Stimulated activated CD4-positive, alpha-beta T cell treated with anti-CD3 and anti-CD28 coated beads, Interleukin-4, amount 100 ng/mL, for 1 hour (primary cell): ENCODE measurements around the gene APOBEC3B.
"Not testable (repeated sequence)": the region's sequence is repeated elsewhere in the genome, so short reads cannot be mapped to it uniquely, and the experiment has no call there.

ENCODE experiments used
- DNase-seq: peaks from one replicate; pipeline ENCODE4 v3.0.0-alpha.2; 2020

The APOBEC3B gene

DNA sequence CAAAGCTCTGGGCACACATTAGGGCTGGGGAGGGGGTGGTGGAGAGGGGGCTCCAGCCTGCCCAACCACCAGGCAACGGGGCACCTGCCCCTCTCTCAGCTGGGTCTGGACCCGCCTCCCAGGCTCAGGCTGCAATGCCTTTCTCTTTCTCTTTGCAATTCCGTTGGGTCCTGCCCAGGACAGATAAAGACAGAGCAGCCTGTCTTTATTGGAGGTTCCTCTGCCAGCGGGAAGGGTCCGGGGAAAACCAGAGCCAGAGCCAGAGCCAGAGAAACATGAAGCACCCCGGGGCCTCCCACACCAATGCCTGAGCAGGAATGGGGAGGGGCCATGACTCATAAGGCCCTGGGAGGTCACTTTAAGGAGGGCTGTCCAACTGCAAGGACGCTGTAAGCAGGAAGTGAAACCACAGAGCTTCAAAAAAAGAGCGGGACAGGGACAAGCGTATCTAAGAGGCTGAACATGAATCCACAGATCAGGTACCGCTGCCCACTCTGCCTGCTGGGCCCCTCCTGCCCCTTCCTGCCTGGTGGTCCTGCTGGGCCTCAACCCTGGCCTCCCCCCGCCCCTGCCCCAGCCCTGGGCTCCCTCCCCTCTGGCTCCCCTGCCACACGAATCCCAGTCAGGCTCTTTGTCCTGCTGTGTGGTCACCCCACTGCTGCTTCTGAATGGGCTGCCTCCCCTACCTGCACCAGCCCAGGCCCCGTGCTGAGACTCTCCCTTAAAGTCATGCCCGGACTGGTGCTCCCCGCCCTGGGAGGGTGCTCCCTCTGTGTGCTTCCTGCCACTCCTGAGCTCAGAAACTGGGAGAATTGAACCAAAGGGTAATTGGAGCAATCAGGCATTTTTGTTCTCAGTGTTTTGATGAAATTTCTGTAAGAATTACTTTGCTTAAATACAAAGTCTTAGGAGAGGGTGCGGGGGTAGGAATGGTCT lies at the start of gene APOBEC3B:
Gene APOBEC3B, plus strand, starts transcription at position 356 of the 936 bp plus-strand sequence. Its CDS starts 107 bp downstream, at position 463.
- peak; percentile 55 for DNase-seq

DNA sequence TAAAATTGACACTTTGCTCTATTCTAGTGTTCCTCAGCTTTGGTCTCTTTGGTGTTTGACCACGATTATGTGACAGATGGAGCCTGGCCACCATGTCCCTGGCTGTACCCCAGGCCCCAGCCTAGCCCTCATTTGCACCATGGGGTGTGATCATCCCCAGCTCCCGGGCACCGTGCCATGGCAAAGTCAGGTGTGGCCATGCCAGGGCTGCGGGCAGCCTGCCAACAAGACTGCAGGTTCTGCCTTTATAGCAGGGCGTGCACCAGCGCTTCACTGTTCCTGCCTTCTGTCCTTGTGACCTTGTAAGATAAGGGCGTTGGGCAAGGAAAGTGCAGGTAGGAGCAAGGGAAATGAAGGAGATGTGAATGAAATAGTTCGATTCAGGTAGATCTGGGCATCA lies 47.1 kb upstream of the APOBEC3B start:
- no peak for DNase-seq

DNA sequence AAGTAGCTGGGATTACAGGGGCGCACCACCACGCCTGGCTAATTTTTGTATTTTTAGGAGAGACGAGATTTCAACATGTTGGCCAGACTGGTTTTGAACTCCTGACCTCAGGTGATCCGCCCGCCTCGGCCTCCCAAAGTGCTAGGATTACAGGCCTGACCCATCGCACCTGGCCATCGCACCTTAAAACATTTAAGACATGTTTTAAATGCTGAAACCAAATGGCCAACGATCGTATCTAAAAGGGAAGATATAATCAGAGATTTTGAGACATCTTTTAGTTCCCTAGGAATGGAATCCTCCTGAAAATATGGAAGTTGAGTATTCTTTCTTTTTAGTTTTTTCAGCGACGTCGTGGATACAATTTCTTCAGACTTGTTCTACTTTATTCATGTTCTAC lies 46.5 kb upstream of the APOBEC3B start:
- no peak for DNase-seq

DNA sequence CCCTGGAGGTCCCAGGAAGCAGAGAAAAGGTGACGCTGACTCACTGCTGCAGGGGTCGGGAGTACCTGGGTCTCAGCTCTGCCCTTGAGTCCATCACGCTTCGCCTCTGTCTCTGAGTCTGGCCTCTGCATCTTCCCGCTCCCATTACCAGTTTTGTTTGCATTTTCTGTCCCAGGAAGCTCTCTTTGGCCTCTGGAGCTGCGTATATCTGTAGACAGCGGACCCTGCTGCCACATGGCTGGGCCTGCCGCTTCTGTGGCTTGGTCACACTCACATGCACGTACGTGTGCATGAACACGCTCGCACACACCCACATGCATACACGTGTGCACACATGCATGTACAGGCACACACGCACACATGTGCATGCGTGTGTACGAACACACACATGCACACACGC lies 45.6 kb upstream of the APOBEC3B start:
- DNase-seq: no peak

DNA sequence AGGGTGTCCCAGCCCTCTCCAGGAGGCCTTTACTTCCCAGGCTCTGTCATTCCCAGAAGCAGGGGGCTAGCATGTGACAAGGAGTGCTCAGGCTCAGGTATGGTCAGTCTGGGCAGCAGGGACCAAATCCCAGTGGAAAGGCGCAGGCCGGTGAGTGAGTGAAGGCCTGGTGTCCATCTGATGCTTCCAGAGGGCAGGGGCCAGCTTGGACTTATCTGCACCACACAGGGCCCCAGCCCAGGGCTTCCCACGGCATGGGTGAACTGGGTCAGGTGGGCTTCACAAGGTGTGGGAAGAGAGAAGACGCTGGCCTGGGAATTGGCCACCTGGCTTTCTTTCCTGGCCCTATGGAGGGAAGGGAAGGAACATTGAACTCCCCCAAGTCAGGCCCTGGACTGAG lies 45.1 kb upstream of the APOBEC3B start:
- no peak for DNase-seq

DNA sequence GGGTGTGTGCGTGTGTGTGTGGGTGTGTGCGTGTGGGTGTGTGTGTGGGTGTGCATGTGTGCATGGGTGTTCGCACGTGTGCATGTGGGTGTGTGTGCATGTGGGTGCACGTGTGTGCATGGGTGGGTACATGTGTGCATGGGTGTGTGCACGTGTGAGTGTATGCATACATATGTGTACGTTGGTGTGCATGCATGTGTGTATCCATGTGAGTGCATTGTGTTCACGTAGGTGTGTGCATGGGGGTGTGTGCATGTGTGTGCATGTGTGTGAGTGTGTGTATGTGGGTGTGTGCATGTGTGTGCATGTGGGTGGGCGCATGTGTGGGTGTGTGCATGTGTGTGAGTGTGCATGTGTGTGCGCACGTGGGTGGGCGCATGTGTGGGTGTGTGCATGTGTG lies 44.6 kb upstream of the APOBEC3B start:
- DNase-seq: no peak

DNA sequence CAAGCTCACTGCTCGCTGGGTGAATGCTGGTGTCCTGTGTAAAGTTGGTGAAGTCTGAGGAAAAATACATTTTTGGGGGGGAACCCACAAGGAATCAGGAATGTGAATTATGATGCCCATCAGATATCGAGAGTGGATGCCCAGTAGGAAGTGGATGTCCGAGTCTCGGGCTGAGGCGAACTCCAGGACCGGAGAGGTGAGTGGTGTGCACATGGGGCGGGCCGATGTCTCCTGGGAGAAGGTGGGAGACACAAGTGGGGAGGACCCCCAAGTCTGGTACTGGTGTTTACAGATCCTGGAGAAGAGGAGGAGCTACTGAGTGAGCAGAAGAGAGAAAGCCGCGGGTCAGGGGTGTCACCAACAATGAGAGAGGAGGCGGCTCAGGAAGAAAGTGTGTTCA lies 43.9 kb upstream of the APOBEC3B start:
- no peak for DNase-seq

DNA sequence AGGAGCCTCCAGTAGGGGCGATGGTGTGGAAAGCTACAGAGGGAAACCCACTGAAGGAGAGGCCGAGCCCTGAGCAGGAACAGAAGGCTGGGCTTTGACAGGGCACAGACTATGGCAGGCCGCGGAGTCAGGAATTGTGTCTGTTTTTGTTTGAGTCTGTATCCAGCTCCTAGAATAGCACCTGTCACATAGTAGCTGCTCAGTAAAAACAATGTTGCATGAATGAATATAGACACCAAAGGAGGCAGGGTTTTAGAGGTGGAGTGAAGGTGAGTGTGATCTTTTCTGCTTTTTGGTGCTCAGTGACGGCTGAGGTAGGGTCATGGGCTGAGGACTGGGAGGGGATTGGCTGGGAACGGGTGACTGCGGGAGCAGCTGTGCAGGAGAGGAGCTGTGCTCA lies 43.2 kb upstream of the APOBEC3B start:
- DNase-seq: no peak

DNA sequence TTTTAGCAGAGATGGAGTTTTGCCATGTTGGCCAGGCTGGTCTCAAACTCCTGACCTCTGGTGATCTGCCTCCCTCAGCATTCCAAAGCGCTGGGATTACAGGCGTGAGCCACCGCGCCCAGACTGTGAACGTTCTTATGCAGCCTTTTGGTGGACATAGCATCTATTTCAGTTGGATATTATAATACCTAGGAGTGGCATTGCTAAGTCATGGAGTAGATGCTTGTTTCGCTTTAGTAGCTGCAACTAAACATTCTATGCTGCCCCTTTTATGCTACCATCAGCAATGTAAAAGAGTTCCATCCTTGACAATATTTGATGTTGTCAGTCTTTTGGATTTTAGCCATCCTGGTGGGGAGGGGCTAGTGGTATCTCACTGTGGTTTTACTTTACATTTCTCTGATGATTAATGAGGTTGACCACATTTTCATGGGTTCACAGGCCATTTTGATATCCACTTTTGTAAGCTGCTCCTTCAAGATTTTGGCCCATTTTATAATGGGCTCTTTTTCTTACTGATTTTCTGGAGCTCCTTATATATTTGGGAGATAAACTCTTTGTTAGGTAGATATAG lies 41.2 kb upstream of the APOBEC3B start:
- no peak for DNase-seq

DNA sequence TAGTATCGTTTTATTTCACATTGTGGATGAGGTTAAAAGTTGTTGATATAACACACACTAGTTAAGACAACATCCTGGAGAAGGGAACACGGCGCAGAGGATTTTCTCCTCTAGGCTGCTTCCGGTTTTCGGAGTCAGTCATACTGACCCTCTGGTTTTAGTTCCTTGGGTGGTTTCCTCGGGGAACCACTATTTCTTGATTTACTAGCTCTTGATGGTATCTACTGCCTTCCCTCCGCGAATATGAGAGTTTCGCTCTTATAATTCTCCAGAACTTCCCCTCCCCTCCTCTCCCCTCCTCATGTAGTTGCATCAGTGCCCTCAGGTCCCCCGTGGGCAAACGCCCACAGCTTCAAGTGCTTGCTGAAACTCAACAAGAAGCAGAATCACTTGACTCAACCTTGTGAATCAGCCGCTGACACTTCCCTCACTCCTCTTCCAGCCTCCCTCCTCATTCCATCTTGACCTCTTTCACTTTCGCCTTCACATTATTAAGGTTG lies 40.6 kb upstream of the APOBEC3B start:
- peak; percentile 71 for DNase-seq

DNA sequence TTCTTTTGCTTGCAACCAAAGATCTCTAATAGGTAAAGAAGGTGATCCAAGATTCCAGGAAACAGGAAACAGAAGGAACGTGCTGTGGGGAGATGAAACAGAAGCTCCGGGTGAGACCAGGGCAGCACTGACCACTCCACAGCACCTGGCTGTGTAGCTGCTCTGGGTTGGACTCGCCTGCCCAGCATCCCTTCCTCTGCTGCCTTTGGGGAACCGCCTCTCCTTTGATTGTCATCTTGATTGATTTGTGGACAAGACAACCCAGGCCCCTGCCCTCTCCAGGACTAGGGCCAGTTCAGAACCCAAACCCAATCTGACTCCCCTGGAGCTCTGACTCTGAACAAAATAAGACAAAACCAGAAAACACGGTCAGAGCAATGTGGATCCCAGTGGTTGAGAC lies 39.4 kb upstream of the APOBEC3B start:
- no peak for DNase-seq

DNA sequence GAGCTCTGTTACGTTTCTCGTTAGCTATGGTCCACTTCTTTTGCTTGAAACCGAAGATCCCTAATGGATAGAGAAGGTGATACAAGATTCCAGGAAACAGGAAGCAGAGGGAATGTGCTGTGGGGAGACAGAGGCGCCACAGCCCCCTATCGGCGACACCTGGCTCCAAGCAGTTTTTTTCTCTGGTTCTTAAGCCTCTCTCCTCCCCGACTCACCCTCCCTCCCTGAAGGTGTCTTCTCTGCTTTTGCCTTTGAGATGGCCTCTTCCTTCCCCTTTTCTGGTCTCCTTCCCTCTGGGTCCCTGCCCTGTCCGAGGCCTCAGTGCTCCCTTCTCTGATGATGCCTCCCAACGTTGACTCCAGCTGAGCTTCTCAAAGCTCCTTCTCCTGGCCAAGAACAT lies 38.9 kb upstream of the APOBEC3B start:
- no peak for DNase-seq

DNA sequence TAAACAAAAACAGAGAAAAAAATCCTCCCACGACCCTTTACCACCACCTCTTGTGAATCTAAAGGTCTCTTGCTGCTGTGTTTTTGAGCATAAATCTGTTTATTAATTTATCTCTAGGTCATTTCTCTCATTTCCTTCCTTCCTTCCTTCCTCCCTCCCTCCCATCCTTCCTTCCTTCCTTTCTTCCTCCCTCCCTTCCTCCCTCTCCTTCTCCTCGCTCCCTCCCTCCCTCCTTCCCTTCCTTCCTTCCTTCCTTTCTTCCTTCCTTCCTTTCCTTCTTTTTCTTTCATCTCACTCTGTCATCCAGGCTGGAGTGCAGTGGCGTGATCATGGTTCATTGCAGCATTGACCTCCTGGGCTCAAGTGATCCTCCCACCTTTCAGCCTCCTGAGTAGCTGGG lies 38.3 kb upstream of the APOBEC3B start:
- DNase-seq: no peak

DNA sequence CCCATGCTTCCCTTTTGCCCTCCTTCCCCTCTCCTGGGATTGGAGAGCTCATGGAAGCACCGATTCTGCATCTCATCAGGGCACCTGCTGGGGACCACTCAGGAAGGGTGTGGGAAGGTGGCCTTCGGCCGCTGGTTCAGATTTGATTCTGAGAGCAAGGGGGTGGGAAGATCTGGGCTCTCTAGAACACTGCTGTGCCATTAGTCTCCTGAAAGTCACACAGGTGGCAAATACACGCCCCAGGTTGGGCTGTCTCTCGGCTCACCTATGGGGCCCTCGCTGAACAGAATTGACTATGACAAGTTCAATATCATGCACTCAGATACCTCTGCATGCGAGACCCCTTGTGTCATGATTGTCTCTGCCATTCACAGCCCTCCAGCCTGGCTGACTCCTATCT lies 37.5 kb upstream of the APOBEC3B start:
- DNase-seq: no peak

DNA sequence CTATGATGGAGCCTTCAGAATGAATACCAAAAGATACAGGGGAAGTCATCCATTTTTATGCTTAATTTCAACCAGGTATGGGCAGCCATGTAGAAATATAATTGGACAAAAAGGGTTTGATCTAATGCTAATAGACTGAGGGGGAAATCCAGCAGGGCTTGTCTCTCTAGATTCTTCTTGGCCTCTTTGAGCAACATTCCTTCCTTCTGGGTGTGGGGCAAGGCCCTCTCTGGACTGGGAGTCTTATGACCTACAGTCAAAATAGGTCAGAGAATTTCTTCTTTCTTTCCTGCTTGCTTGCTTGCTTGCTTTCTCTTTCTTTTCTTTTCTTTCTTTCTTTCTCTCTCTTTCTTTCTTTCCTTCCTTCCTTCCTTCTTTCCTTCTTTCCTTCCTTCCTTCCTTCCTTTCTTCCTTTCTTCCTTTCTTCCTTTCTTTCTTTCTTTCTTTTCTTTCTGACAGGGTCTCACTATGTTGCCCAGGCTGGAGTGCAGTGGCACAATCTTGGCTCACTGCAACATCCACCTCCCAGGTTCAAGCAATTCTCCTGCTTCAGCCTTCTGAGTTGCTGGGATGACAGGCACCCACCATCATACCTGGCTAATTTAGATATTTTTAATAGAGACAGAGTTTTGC lies 36.3 kb upstream of the APOBEC3B start:
- not testable (repeated sequence) for DNase-seq

DNA sequence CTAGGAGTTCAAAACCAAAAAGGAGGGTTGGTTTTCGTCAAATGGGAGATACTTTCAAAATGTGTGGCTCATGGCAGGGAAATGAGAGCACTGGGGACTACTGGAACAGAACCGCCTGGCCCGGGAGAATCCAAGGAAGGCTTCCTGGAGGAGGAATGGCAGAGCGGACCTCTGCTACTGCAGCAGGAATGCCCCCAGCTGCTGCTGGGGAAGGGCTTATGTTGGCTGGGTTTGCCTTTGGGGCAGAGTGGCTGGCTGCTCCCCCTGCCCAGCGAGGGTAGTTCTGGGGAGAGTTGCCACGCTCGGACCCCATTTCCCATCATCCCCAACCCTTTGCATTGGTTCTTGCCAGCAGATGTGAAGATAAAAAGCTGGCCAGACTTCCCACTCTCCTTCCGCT lies 35.4 kb upstream of the APOBEC3B start:
- no peak for DNase-seq

DNA sequence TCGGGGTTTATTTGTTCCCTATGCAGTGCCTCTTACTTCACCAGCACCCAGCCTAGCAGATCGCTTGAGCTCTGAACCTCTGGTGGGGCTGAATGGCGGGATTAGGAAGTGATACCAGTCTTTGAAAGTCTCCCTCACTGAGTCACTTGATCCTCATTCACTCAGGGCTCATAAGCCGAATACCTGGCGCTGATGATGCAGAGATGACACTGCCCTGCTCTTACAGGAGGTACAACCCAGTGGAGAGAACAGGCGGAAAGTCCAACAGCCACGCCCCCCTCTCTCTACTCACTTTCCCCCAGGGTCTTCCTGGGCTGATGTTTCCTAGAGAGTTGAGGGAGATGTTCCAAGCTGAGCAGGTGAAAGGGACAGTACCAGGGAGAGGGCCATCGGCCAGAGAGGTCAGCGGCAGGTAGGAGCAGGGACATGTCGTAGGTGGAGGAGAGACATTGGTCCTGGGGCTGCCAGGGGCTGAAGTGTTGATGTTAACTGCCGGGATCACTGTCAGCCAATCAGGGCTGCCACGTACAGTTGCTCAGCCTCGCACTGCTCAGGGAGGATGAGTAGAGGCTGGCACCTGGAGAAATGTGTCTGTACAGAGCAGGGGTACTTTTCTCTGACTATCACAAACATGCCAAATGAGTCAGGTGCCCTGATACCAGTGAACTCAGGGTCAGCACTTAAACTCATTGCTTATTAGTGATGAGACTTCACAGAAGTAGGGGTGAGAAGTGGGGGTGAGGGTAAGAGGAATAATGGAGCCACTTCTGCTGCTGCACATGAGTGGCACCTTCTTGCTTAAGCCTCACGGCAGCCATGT lies 34.6 kb upstream of the APOBEC3B start:
- DNase-seq: peak; percentile 35

DNA sequence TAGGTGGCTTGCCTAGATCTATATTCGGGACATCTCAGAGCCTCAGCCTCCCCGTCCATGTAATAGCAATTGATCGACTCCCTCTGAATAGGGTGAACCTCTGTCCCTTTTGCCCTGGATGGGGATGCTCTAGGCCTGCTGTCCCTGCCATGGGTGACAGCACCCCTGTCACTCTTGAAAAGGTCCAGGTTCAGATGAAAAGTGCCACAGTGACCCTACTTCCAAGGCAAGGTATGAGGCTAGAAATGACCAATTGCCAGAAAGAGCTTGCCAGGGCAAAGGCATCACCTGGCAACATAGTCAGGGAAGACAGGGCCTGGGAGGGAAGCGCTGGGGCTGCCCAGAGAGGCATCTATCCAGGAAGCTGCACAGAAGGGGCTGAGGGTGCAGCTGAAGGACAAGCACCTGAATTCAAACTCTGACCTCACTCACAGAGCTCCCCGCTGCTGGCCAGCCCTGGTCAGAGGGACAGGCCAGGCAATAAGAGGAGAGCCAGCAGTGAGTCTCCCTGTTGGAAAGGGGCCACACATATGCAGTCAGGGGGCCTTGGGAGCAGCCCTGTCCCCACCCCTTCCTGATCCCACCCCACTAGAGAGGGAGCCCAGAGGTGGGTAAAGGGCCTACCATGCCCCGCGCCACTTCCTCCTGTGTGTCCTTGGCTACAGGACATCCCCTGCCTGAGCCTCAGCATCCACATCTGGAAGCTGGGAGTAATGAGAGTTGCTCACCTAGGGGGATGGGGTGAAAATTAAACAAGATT lies 33.8 kb upstream of the APOBEC3B start:
- no peak for DNase-seq

DNA sequence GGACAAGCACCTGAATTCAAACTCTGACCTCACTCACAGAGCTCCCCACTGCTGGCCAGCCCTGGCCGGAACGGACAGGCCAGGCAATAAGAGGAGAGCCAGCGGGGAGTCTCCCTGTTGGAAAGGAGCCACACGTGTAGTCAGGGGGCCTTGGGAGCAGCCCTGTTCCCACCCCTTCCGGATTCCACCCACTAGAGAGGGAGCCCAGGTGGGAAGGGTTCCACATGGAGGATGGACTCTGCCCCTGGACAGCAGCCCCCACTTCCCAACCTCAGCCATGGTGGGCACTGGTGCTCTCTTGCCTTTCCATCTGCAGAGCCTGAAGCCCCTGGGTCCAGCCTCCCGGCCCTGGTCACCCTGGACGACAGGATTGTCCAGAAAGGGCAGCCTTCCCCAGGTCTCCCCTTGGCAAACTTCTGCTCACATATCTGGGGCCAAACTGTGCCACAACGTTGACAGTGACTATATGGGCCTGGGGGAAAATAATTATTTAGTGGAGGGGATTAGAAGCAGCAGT lies 32.2 kb upstream of the APOBEC3B start:
- DNase-seq: no peak

DNA sequence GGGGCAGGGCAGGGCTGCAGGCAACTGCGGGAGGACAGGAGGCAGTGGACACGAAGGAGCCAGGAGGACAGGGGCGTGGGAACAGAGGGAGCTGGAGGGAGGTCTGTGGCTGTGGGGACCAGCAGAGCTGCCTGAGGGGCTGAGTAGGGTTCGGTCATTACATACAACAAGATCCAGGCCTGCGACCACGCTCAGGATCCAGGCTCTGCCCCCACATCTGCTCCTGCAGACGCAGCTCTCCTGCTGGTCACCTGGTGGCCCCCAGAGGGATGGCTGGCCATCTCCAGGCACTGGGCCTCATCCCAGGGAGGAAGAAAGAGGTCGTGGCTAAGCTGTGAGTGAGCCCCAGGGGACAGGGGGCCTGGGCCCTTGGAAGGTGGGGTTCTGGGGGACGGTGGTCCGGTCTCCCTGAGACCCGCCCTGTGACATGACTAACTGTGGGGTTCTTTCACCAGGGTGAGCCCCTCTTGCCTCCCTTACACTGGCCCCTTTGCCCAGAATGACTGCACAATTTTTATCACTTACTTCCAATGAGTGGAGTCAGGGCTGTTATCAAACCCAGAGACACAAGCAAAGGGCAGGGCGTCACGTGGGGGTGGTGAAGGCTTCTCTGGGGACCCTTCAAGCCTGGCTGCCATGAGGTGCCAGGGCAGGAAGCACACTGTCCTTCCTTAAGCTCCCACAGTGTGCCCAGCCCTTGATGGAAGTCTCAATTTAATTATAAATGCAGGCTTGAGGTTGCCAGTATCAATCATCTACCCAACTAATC lies 31.4 kb upstream of the APOBEC3B start:
- DNase-seq: no peak

DNA sequence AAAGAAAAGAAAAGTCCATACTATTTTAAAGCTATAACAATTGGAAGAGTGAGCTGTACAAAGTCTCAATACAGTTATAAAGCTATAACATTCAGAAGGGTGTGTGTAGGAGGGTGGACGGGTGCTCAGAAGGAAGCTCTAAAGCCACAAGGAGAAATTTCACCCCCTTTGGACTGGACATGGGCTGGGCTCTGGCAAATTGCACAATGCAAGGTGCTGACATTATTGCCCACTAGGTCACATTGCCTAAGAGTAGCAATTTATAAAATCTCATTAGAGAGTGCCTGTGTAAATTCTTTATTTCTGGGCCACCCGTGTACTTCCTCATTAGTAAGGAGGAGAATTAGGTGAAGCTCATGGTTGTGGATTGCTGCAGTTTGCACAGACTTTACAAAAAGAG lies 30.4 kb upstream of the APOBEC3B start:
- DNase-seq: no peak
